ENCODE measurements around the gene FHL2.

GRCh38 chr2:105437708-105438103, 38.9 kb upstream of the FHL2 start:
- TF ChIP-seq CTCF (IDR thresholded peaks at IDR 0.05; ENCODE audit: low read length): no peak
- no peak for TF ChIP-seq EZH2phosphoT487 (IDR thresholded peaks at IDR 0.05; ENCODE audit: low read length)

Data from MM.1S (cell line).